ENCODE data around the gene AHR.

- TF ChIP-seq CTCF (IDR thresholded peaks at IDR 0.05; ENCODE audit: poor library complexity), result no peak
- no peak for TF ChIP-seq EZH2 (IDR thresholded peaks at IDR 0.05; ENCODE audit: borderline replicate concordance)
- TF ChIP-seq EZH2phosphoT487 (IDR thresholded peaks at IDR 0.05; ENCODE audit: low read depth, severe bottlenecking, unreplicated experiment), result no peak
Observed at GRCh38 chr7:17391366-17391765, 92.9 kb downstream of the AHR start.
